NCI-H1092 (cell line): Measurements from ENCODE around the gene NCAPD2.

Experiments used
- DNase-seq: peaks from one replicate; lab custom pipeline; 2025; lab: John Stamatoyannopoulos, UW

The NCAPD2 gene

DNA sequence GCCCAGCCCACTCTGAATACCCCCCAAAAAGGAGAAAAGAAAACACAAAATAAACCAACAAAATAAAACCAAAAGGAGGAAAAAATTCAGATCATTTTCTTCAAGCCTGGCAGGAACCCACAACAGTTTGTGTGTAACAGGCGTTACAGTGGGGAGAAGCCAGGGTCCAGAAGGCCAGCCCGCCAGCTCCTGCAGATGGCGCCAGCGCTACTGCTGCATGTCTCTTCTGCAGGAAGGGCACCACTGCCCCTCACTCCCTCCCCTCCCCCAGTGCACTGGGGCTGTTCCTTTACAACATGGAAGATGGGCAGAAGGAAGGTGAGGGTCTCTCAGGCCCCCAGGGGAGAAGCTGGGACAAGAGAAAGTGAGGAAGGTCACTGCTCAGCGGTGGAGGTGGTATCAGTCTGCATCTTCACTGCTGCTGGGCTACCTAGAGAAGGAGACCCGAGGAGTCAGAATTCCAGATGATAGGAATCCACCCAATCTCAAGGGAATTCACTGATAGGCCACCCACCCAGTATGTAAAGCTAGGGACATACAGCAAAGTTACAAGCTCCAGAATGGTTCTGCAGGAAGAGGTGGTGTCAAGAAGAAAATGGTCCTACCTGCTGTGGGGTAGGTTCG, 76.5 kb downstream of the NCAPD2 start:
- no peak for DNase-seq

DNA sequence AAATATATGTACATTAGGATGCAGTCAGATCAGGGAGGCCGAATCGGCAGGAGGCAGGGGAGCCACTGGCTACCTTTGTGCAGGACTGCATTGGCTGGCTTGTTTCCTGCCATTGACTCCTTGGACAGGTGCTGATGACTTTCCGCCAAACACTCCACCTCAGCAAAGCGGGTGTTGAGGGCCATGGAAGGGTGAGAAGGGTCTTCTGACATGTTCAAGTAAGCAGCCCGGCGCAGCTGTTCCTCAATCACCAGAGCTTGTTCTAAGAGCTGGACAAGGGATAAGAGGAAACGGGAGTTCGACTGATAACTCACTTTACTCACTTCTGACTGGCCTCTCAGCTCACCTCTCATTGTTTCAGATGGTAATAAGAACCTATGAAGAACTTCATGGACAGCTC, 79.1 kb downstream of the NCAPD2 start:
- DNase-seq = no peak

DNA sequence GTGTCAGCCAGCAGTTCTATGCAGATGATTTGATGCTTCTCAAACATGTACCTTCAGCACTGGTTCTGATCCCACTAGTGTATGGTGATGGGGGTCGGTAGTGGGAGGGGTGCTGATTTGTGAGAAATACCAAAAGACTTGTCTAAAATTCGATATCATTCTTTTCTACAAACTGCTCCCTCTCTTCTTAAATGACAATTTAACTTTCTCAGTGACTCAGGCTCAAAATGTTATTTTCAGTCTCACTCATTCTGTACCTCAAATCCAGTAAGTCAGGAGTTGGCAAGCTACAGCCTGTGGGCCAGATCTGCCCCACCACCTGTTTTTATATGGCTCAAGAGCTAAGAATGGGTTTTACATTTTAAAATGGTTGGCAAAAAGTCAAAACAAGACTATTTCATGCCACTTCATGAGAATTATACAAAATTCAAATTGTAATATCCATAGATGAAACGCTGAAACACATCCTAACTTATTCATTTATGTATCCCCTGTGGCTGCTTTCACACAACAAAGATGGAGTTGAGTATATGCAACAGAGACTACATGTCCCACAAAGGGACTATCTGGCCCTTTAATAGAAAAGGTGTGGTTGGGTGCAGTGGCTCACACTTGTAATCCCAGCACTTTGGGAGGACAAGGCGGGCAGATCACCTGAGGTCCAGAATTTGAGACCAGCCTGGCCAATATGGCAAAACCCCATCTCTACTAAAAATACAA, 80.8 kb downstream of the NCAPD2 start:
- no peak for DNase-seq

DNA sequence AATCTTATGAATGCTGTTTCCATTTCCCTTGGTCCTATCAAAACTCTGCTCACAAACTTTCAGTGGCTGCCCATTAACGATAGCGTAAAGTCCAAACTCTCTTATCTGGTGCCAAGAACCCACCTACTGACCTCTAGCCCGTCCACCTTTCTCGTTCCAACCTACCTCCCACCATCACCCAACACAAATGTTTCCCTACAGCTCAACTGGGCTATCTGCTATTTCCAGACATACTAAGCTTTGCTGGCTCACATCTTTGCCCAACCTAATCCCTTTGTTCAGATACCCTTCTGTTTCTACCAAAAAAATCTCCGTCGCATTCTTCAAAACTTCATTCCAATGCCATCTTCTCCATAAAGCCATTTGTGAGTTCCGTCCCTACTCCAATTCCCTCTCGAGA, 81.7 kb downstream of the NCAPD2 start:
- no peak for DNase-seq
